Activated naive CD4-positive, alpha-beta T cell treated with Interleukin-2 at 50 U/mL for 16 hours (primary cell): ENCODE data around the gene DHH.
"Not testable (repeated sequence)": the region's sequence is repeated elsewhere in the genome, so short reads cannot be mapped to it uniquely, and the experiment has no call there.

Experiments
- DNase-seq: peaks from one replicate; pipeline ENCODE4 v3.0.0-alpha.2; 2020

The DHH gene

DNA sequence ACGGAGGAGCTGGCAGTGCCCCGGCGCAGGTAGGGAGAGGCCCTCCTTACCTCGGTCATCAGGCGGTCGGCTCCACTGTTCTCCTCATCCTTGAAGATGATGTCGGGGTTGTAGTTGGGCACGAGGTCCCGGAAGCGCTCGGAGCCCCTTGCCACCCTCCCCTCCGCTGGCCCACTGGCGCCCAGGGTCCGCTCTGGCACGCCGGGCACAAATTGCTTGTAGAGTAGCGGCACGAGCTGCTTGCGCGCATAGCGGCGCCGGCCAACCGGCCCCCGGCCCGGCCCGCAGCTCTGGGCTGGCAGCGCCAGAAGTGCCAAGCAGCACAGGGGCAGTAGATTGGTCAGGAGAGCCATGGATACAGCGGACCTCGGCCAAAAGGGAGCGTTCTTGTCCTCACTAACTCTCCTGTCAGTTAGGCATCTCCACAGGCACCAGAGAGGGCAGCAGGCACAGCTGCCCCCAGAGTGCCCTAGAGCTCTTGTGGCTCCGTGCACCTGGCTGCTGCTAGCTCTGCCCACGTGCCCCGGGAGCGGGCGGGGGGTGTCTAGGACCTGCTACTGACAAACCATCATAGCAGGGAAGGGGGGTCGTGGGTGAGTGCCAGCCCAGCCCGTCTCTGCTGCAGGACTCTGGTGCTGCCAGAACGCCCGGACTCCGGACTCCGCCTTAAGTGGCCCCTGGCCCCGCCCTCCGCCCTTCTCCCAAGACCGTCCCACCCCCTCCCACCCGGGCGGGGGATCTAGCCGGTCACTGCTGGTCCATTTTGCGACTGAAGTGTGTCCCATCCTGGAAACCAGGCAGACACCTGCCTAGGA lies at the start of gene DHH:
TSS of gene DHH (minus strand) at position 642 of the 815 bp plus-strand sequence. CDS start at position 353, 289 bp downstream.
- DNase-seq = peak; percentile 6

DNA sequence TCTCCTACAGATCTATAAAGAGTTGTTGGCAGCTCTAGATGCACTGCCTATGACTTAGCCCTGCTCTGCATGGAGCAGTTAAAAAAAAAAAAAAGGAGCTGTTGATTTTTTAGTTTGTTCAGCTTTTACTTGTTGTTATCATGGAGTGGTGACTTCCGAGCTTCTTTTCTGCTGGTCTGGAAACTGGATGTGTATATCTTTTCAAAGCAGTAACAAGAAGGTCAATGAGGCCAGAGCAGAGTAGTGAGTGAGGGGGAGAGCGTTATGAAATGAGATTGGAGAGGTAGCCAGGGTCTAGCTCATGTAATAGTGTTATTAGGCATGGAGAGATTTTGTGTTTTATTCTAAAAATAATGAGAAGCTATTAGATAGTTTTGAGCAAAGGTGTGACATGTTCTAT lies 49.8 kb upstream of the DHH start:
- DNase-seq = no peak

DNA sequence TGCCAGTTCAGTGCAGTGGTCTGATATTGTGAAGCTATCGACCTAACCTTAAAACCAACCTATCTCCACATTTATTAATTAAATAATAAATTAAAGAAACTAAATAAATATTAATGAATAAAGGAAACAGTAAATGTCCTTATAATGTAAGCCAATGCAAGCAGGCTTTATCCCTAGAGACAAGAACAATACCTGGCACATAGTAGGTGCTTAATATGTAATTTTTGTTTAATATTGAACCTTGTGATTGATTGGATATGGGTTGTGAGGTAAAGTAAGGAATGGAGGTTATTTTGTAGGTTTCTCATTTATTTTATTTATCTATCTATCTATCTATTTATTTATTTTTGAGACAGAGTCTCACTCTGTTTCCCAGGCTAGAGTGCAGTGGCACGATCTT lies 44.4 kb upstream of the DHH start:
- DNase-seq = no peak

DNA sequence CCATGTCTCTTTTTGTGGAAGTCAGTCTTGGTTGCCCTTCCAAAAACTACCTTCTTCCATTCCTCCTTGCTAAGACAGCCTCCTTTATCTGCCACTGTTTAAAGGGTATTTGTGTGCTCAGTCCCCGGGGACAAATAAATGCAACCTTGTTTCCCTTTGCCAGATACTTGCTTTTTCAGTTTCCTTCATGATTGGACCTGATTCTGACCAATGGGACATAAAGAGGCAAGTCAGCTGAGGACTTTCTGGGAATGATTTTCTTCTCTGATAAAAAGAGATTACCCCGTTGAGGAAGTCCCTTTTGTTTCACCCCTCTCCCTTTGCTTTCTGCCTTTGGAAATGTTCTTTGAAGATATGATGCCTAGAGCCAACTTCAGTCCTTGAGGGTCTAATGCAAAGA lies 44.0 kb upstream of the DHH start:
- no peak for DNase-seq

DNA sequence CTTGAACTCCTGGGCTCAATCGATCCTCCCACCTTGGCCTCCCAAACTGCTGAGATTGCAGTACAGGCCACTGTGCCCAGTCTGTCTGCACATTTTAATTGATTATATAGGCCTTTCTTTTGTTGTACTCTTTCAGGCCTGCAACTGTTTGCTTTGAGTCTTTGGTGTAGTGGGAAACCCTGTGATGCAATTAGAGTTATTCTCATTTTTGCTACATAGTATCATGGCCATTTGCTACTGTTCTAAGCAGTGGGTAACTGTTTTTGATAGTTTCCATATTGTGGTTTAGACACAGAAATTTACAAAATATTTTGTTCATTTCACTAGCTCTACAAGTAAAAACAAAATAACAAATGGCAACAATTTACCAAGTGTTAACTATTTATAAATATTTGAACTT lies 42.9 kb upstream of the DHH start:
- no peak for DNase-seq

DNA sequence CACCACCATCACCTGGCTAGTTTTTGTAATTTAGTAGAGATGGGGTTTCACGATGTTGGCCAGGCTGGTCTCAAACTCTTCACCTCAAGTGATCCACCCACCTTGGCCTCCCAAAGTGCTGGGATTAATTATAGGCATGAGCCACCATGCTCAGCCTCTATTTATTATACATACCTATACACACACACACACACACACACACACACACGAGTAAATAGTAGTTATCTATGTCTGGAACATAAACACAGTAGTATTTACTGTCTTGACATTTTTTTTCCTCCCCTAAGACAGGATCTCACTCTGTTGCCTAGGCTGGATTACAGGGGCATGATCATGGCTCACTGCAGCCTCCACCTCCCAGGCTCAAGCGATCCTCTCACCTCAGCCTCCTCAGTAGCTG lies 42.4 kb upstream of the DHH start:
- not testable (repeated sequence) for DNase-seq

DNA sequence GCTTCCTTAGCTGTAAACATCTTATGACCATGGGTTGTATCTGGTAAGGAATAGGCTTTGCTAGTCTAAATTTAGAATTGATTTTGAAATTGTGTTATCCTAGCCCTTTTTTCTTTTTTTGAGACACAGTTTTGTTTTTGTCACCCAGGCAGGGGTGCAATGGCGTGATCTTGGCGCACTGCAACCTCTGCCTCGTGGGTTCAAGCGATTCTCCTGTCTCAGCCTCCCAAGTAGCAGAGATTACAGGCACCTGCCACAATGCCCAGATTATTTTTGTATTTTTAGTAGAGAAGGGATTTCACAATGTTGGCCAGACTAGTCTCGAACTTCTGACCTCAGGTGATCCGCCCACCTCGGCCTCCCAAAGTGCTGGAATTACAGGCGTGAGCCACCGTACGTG lies 39.0 kb upstream of the DHH start:
- DNase-seq = no peak

DNA sequence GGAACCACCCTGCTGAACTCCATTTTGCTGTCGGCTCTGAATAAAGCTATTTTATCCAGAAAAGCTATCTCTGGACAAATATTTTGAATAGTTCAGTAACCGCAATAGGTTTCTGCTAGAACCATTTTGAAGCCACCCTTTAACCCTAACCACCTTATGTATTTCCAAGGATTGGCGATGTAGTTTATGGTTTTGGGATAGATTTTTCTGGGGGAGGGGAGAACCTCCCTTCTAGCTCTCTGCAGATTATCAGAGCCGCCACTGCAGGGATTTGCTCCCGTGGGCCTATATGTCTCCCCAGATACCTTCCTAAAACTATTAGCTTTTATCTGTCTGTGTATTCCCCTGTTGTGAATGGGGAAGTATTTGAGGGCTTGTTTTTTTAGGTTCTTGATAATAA lies 38.4 kb upstream of the DHH start:
- no peak for DNase-seq

DNA sequence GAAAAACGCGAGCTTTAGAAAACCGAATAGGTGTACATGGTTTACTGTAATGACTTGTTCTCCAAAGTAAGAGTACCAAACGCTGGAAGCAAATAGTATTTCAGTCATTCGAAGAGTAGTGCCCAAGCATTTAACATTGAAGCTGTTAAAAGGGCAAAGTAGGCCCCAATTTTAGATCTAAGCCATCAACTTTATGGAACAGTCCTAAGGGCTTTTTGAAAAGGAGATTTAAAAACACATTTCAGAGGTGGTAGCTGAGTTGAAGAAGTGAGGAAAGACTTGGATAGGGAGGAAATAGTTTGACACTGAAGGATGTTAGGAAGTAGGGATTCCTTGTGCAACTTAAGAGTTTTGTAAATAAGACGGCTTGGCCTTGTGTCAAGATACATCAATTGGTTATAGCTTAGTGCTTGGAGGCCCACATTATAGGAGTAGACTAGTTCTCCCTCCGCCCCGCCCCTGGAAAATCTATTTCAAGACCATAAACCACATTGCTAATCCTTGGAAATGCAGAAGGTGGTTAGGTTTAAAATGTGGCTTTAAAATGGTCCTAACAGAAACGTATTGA lies 37.4 kb upstream of the DHH start:
- no peak for DNase-seq

DNA sequence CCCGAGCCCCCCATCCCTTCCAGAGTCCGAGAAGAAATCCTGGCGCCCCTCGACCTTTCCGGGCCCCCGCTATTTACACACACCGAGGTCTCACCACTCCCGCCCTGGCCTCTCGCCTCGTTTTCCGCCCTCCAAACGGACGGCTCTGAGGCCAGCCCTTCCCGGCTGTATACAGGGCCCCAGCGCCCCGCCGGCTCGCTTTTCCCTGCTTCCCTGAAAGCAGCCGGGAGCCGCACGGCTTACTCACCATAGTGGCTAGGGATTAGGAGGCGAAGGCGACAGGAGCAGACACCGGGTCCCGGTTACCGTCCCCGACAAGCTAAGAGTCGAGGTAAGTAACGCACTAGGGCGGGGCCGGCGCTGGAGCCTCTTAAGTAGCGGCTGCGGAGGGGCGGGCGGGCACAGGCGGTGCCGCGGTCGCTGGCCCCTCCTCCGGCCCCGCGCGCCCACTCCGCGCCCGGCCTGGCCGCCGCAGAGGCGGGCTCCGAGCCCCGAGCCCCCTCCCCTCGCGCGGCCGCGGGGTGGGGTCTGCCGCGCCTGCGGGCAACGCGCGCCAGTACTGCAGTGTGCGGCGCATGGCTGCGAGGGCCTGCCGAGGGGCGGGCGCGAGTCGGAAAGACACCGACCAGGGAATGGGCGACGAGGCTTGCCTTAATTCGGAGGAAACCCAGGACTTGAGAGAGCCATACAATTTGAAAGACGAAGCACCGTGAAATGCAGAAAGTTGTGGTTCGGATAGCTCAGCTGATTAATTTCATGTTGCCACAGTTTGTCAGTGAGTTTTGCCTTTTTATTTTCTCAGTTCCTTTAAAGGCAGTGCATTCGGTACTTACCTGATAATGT lies 36.7 kb upstream of the DHH start, which contains the start of gene TUBA1B:
TSS of gene TUBA1B (minus strand) at position 345 of the 843 bp plus-strand sequence. CDS start at position 250, 95 bp downstream.
- DNase-seq = peak; percentile 89

DNA sequence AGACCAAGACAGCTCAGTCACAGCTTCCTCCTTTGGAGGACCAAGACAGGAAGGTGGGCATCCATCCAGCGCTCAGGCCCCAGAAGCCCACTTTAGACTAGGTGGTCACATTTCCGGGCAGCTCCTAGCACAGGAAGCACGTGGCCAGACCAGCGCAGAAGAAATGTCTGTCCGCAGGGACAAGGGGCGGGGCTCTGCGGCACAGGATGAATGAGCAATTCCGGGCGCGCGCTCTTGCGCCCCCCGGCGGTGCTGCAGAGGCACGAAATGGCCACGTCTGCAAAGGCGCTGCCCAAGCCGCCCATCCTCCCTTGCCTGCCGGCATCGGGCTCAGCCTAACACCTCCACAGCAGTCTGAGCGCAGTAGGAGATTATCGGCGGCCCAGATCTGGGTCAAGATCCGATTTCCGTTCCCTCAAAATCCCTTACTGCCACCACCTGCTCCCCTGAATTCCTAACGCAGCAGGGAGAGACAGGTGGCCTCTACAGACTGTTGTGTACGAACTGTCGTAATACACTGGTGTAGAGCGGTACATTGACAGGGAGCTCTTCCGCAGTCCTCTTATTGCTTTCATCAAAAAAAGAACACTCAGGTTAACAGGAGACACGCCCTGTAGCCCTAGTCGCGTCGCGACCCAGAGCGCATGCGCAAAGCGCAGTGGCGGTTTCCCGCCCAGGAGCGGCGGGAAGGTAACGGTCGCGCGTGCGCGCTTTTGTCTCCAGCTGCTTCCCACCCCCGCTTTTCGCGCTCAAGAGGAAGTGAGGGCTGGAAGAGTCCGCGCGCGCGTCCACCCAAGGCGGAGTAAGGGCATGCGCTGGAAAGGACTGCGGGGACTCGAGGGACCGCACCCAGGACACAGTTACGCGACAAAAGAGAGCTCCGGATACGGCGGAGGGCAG lies 35.8 kb upstream of the DHH start:
- peak; percentile 92 for DNase-seq

DNA sequence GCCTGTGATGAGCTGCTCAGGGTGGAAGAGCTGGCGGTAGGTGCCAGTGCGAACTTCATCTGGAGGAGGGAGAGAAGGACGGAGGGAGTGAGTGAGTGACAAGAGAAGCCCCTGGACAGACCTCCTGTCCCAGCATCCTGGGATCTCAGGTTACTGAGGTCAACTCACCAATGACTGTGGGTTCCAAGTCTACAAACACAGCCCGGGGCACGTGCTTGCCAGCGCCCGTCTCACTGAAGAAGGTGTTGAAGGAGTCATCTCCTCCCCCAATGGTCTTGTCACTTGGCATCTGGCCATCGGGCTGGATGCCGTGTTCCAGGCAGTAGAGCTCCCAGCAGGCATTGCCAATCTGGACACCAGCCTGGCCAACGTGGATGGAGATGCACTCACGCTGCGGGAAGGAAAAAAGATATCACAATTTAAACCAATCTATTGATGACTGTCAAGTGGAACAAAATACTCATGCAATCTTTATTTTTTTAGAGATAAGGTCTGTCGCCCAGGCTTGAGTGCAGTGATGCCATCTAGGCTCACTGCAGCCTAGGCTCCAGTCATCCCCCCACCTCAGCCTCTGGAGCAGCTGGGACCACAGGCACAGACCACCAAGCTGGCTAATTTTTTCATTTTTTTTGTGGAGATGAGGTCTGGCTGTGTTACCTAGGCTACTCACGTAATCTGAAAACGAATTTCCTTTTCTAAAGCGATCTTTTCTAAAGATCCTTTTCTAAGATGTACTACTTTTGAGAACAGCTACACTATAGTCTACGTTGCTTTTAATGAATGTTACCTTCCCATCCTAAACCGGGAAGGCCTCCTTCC lies 34.9 kb upstream of the DHH start:
- DNase-seq = peak; percentile 22

DNA sequence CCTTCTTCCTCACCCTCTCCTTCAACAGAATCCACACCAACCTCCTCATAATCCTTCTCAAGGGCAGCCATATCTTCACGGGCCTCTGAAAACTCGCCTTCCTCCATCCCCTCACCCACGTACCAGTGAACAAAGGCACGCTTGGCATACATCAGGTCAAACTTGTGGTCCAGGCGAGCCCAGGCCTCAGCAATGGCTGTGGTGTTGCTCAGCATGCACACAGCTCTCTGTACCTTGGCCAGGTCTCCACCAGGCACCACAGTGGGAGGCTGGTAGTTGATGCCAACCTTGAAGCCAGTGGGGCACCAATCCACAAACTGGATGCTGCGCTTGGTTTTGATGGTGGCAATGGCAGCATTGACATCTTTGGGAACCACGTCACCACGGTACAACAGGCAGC lies 33.4 kb upstream of the DHH start:
- DNase-seq = not testable (repeated sequence)

DNA sequence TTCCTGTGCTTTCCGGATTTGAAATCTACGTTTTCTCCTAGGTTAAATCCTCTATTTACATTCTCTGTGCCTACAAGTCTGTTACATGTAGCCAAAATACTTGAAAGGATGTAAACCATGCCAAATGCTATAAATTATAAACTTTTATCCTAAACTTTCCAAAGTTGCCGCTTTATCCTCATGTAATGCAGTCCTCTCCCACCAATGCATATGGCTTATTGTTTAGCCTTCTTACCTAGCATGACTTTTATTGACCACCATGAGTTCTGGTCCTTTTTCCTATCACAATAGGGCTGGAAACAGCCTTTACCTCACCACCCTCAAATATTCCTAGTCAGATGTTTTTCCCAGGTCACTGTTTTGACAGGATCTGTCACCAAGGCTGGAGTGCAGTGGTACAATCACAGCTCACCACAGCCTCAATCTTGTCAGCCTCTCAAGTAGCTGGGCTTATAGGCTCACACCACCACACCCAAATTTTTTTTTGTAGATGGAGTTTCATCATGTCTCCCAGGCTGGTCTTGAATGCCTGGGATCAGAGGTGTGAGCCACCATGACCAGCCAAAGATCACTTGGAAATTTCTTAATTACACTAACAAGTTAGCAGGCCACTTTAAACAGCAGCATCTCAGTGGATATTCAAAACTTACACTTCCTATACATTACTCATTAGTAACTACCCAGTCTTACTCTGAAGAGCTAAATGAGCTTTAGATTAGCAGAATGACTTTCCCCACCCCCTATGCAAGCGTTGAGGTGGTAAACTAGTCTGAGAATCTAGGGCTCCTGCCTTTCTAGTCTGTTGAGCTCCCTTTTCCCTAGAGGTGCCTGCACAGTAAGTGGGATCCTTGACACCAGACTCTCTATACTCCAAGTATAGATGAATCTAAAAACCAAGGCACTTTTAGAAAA lies 32.5 kb upstream of the DHH start:
- no peak for DNase-seq

DNA sequence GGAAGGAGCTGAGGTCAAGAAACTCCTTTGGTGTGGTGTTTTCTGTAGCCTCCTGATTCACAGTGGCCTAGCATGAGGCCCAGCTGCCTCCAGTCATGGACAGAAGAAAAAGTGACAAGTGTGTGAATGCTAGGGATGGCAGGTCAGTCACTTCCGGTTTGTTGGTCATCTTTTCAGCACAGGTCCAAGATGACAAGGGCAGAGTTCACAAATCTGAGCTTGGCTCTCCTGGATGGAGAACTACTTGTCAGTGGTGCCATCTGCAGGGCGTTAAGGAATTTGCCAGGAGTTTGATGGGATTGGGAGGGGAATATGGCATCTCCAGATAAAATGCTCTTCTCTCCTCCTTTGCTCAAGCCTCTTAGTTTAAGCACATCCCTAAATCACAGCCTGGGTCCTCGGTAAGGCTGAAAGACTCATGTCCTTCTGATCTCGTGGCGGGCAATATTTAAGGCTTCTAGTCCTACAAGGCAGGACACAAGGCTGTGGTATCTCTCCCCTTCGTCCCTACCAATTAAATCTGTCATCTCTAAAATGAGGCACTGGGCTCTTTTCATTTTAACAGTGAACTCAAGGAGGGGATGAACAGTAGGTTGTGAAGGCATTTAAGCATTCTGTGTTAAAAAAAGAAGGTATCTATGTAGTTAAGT lies 26.6 kb upstream of the DHH start:
- DNase-seq = no peak

DNA sequence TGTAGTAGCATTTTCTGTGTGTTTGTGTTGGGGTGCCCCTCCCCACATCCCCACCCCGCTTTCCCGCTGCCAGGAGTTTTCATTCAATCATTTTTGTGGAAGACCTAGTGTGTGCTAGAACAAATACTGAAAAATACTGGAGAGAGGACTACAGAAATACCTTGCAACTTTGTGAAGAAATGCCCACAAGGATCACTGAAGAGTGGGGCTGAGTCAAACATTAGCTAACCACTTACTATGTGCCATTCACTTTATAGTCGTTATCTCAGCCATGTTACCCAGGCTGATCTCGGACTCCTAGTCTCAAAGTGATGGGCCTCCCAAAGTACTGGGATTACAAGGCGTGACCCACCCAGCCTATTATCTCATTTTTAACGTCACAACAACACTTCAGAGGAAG lies 16.6 kb upstream of the DHH start:
- DNase-seq = no peak

DNA sequence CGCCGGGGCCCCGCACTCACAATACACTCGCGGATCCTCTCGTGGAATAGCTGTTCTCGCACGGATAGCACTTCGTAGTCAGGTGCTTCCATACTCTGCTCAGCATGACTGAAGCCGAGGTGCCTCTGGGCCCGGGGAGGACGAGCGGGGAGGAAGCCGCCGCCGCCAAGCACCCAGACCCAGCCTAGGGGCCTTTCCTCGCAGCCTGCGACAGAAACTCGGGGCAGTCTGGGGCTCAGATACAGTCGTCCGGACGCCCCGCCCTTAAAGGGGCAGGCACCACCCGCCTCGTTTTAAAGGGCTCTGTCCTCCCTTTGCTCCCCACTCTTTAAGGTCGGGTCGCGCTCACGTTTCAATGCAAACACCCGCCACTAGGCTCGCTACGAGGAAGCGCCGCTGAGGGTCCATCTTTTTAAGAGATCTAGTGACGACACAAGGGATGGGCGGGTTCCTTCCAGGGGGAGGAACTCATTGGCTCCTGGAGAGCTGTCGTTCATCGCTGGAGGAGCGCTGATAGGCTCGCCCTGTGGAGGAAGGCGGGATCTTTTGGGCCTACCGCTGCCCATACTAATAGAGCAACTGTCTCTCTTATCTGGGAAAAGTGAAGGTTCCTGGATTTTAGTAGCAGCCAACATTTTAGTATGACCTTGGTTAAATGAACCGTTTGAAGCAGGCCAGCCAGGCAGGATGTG lies 16.0 kb upstream of the DHH start, which contains the start of gene LMBR1L:
TSS of gene LMBR1L (minus strand) at position 384 of the 692 bp plus-strand sequence. CDS start at position 92, 292 bp downstream.
- peak; percentile 97 for DNase-seq

DNA sequence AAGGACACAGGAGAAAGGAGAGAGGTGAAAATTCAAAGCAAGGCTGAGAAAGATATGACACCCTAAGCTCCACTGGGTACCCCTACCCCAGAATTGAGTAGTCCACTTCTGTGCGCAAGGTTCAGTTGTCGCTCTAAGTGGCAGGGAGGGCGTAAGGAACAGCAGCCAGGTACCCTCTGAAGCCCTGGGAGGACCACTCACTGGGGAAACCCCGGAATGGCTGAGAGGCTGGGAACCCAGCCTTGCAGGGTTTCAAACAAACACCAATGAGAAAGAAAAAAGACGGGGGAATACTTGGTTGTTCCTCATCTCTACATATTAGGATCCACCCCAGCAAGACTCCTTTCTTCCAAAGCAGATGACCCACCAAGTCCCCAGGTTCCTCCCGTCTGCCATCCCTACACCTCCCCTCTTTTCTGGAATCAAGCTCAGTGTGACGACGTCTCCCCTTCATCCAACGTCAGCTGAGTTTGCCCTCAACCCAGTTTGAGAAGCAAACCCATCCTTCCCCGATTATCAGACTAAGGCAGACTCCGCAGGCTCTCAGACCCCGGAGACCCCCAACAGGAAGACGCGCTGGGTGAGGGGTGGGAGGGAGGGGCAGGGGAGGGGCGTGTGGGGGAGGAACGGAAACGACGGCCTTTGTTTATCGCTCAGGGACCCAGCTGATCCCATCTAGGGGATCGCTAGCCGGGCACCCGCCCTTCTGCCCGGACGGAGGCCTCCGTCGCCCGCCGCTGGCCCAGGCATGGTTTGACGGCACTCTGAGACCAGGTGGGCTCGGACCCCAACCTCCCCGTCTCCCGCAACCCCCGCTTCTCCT lies 15.3 kb upstream of the DHH start:
- DNase-seq = peak; percentile 16
